ENCODE data around the gene UBR2.

The UBR2 gene

DNA sequence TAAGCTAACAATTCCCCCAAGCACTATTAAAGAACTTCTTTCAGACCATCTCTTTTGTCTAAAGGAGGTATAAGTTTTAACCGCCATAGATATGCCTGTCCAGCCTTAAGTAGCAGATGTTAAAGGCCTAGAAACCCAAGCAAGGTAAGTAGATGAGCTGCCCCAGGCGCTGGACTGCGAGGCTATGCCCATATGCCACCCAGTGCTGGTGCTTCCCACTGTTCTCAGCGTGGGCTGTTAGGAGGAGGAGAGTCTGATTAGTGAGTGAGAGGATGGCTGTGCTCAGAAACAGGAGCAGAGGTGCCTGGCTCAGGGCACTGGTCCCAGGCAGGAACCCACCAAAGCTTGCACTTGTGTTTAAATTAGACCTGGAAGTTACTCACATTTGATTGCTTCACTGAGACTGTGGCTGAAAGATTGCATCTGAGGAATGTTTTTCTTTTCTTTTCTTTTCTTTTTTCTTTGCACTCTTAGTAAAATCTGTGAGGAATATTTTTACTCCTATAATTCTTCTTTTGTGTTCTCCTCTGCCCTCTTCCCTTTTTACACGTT is 126.4 kb downstream of the UBR2 start:
- no peak overlapping the region for H3K4me3 ChIP-seq (replicated peaks; ENCODE audit: low read depth, low read length)
- peaks cover 12% of the 10 kb centered on the region for H3K36me3 ChIP-seq (ENCODE audit: control insufficient read depth, insufficient read depth, low read length)
- DNase-seq (ENCODE audit: extremely low read depth, insufficient read length) = no peak
- no peaks in the 10 kb centered on the region for H3K27me3 ChIP-seq (replicated peaks; ENCODE audit: control insufficient read depth, insufficient read depth, low read length)
- TF ChIP-seq, protein P1, sequence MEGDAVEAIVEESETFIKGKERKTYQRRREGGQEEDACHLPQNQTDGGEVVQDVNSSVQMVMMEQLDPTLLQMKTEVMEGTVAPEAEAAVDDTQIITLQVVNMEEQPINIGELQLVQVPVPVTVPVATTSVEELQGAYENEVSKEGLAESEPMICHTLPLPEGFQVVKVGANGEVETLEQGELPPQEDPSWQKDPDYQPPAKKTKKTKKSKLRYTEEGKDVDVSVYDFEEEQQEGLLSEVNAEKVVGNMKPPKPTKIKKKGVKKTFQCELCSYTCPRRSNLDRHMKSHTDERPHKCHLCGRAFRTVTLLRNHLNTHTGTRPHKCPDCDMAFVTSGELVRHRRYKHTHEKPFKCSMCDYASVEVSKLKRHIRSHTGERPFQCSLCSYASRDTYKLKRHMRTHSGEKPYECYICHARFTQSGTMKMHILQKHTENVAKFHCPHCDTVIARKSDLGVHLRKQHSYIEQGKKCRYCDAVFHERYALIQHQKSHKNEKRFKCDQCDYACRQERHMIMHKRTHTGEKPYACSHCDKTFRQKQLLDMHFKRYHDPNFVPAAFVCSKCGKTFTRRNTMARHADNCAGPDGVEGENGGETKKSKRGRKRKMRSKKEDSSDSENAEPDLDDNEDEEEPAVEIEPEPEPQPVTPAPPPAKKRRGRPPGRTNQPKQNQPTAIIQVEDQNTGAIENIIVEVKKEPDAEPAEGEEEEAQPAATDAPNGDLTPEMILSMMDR (IDR thresholded peaks at IDR 0.05; ENCODE audit: insufficient read depth, low read length, poor library complexity, severe bottlenecking) = no peak

DNA sequence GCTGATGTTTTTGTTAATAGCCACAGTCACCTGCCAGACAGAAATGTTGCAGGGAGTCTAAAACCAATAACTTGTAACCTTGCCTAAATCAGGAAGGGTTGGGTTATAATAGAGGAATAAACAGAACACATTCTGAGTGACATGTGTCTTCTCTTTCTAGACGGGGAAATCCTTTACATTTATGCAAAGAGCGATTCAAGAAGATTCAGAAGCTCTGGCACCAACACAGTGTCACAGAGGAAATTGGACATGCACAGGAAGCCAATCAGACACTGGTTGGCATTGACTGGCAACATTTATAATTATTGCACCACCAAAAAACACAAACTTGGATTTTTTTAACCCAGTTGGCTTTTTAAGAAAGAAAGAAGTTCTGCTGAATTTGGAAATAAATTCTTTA is 127.0 kb downstream of the UBR2 start:
- H3K27me3 ChIP-seq (replicated peaks; ENCODE audit: control insufficient read depth, insufficient read depth, low read length) = no peaks in the 10 kb centered on the region
- H3K4me3 ChIP-seq (replicated peaks; ENCODE audit: low read depth, low read length) = no peak overlapping the region
- peaks cover 12% of the 10 kb centered on the region for H3K36me3 ChIP-seq (ENCODE audit: control insufficient read depth, insufficient read depth, low read length)
- DNase-seq (ENCODE audit: extremely low read depth, insufficient read length) = no peak
- TF ChIP-seq, protein P1 (IDR thresholded peaks at IDR 0.05; ENCODE audit: insufficient read depth, low read length, poor library complexity, severe bottlenecking) = no peak

DNA sequence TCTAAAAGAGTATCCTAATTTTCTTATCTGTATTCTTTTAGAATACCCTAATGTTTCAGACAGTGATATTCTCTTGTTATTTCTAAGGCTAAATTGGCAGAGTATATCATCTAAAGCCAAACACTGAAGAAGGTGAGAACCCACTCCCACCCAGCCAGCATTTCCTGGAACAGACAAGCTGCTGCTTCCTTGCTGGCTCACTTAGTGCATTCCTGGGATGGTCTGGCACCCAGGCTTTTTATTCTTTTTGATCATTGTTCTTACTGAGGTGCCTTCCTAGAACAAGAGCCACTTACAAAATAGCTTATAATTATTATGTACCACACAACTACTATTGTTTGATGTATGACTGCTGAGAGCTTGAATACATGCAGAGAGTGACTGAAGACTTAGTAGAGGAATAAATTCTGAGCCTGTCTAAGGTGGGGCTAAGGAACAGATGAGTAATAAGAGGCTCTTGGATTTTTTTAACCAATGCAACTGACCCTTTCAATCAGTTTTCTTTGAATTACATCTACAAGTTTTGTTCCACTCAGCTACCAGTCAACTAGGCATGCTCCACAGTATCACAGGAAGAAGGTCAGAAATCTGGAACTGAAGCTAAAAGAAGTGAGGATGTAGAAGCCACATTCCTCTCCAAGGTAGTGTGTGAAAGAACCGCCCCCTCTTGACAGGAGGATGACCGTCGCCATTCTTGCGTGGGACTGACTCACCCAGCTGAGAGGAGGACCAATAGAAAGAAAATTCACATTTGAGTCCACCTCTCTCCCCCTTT is 128.5 kb downstream of the UBR2 start:
- peaks cover 12% of the 10 kb centered on the region for H3K36me3 ChIP-seq (ENCODE audit: control insufficient read depth, insufficient read depth, low read length)
- no peak for DNase-seq (ENCODE audit: extremely low read depth, insufficient read length)
- H3K4me3 ChIP-seq (replicated peaks; ENCODE audit: low read depth, low read length) = no peak overlapping the region
- TF ChIP-seq, protein P1 (IDR thresholded peaks at IDR 0.05; ENCODE audit: insufficient read depth, low read length, poor library complexity, severe bottlenecking) = no peak
- no peaks in the 10 kb centered on the region for H3K27me3 ChIP-seq (replicated peaks; ENCODE audit: control insufficient read depth, insufficient read depth, low read length)

DNA sequence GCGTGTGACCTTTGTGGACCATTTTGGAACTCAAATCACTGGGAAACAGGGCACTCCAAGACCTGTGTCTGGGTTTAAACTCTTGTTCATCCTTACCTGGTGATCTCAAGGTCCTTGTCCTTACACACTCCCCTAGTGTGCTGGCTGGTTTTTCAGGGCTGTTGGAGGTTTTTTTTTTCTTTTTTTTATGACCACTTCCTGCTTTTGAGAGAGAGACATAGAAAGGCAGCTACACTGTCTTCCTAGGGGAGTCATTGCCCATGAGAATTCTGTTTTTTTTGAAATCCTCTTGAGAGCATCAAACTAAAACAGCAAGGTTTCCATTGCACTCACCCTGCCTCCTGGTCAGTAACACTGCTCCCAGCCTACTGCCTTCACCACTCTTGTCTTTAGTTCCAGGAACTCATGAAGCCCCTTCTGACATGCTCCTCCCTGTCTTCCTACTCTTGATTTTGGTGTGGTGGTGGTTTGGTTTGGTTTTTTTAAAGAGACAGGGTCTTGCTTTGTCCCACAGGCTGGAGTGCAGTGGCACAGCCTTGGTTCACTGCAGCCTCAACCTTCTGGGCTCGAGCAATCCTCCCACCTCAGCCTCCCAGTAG is 130.0 kb downstream of the UBR2 start:
- DNase-seq (ENCODE audit: extremely low read depth, insufficient read length) = no peak
- Histone ChIP-seq H3K27me3 (replicated peaks; ENCODE audit: control insufficient read depth, insufficient read depth, low read length) (no peaks in the 10 kb centered on the region), H3K4me3 (replicated peaks; ENCODE audit: low read depth, low read length) (no peak overlapping the region), H3K36me3 (ENCODE audit: control insufficient read depth, insufficient read depth, low read length) (peaks cover 9% of the 10 kb centered on the region)
- TF ChIP-seq, protein P1 (IDR thresholded peaks at IDR 0.05; ENCODE audit: insufficient read depth, low read length, poor library complexity, severe bottlenecking) = no peak

DNA sequence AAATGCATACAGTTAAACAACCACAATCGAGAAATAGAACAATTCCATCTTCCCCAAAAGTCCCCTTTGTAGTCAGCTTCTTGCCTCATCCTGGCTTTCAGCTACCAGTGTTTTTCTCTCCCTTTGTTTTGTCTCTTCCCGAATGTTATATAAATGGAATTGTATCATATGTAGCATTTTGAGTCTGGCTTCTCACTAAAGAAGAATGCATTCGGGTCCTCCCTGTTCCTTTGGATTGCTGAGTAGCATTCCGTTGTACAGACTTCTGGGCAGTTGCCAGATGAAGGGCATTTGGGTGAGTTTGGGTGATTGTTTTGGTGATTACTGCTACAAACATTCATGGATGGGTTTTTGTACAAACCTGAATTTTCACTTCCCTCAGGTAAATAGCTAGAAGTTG is 130.8 kb downstream of the UBR2 start:
- DNase-seq (ENCODE audit: extremely low read depth, insufficient read length) = no peak
- Histone ChIP-seq H3K36me3 (ENCODE audit: control insufficient read depth, insufficient read depth, low read length) (peaks cover 5% of the 10 kb centered on the region), H3K27me3 (replicated peaks; ENCODE audit: control insufficient read depth, insufficient read depth, low read length) (no peaks in the 10 kb centered on the region), H3K4me3 (replicated peaks; ENCODE audit: low read depth, low read length) (no peak overlapping the region)
- TF ChIP-seq, protein P1 (IDR thresholded peaks at IDR 0.05; ENCODE audit: insufficient read depth, low read length, poor library complexity, severe bottlenecking) = no peak

Measured in GM06990 (cell line).